ENCODE results near the gene AKAP13.

DNA sequence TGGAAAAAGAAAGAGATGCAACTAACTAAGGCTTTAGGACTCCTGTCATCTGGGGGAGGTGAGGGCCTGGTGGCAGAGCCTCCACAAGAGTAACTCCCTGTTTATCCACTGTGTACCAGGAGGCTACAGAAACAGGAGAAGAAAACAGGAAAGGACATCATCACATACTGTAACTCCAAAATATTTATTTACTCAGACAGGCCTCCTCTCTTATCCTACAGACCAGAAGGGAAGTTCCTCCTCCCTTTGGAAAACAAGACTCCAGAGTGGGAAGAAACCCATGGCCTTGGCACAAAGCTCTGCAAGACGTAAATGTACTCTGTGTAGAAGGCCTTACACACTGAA lies 40.1 kb upstream of the AKAP13 start:
- TF ChIP-seq CTCF (IDR thresholded peaks at IDR 0.05) (no peak), POLR2AphosphoS5 (IDR thresholded peaks at IDR 0.05) (no peak)
